GM12878 (cell line): ENCODE measurements around the gene ALDH1A1. TPM values are rescaled to one million over a fixed set of nuclear protein-coding genes. Genes with fewer than 3 reads are reported as not detected.

Source experiments
- ATAC-seq: fragments of 200-7000 bp; cut with Tn5 transposase; 3 replicates; pipeline ENCODE4 v1.9.1; 2020; ENCODE audit warnings: mild to moderate bottlenecking, moderate library complexity
- BruUV-seq: library from RNA; stranded (reverse); fragments of 400-500 nt; replicated peaks from 2 replicates; lab custom pipeline; 2021; lab: Mats Ljungman, UMichigan
- CTCF ChIA-PET: fragments of 300-600 bp; sonication (Branson Sonifier 250); formaldehyde crosslinking; extraction: SDS; loops from one replicate; lab custom pipeline; 2021; ENCODE audit warnings: inconsistent platforms; lab: Yijun Ruan, JAX
- POLR2A ChIA-PET: fragments of 350-600 bp; formaldehyde crosslinking; extraction: SDS; loops from one replicate; lab custom pipeline; 2021; ENCODE audit warnings: inconsistent platforms; lab: Charles Lee
- RAD21 ChIA-PET: fragments of 300-600 bp; sonication (Branson Sonifier 250); formaldehyde crosslinking; loops from one replicate; lab custom pipeline; 2023; ENCODE audit warnings: antibody characterized with exemption; ENCODE audit not compliant: unreplicated experiment; lab: Charles Lee
- SMC1A ChIA-PET: fragments of 300-600 bp; sonication (Branson Sonifier 250); formaldehyde crosslinking; loops from one replicate; lab custom pipeline; 2023; ENCODE audit not compliant: unreplicated experiment, uncharacterized antibody; lab: Charles Lee
- DNase-seq: peaks from one replicate; pipeline ENCODE4 v3.0.0-alpha.2; 2011; ENCODE audit warnings: low read depth, low spot score
- FAIRE-seq: peaks from 3 replicates; lab custom pipeline; 2011; peaks lifted over from hg19 to GRCh38; lab: Jason Lieb, UNC
- H2AFZ ChIP-seq: 2 replicates; pipeline ENCODE4 v1.6.0; 2011; ENCODE audit warnings: low read depth, low read length, control low read depth; ENCODE audit not compliant: control insufficient read depth
- H3K27ac ChIP-seq: 2 replicates; pipeline ENCODE4 v1.5.1; 2011; ENCODE audit warnings: control low read depth; ENCODE audit not compliant: control insufficient read depth, insufficient read depth
- H3K27me3 ChIP-seq, 2 experiments: replicated peaks in 1 of 2; 2 replicates each; pipeline versions ENCODE4 v1.6.0 to v1.6.1; 2011; ENCODE audit warnings: low read length in 1 of 2; ENCODE audit not compliant: control insufficient read depth in 2 of 2, insufficient read depth in 2 of 2
- H3K36me3 ChIP-seq, 2 experiments: 2 replicates each; pipeline ENCODE4 v1.5.1; 2011; ENCODE audit warnings: low read length in 1 of 2; ENCODE audit not compliant: control insufficient read depth in 2 of 2, insufficient read depth in 2 of 2
- H3K4me1 ChIP-seq: 2 replicates; pipeline ENCODE4 v1.6.1; 2011; ENCODE audit warnings: mild to moderate bottlenecking, low read length, moderate library complexity, mixed read lengths; ENCODE audit not compliant: control insufficient read depth, insufficient read depth
- H3K4me2 ChIP-seq: 2 replicates; pipeline ENCODE4 v1.6.0; 2011; ENCODE audit warnings: control low read depth; ENCODE audit not compliant: control insufficient read depth, insufficient read depth
- H3K4me3 ChIP-seq: fragments of 200-600 bp; sonication (generic); 2 replicates; pipeline ENCODE4 v1.5.1; 2016
- H3K79me2 ChIP-seq: 2 replicates; pipeline ENCODE4 v1.6.0; 2011; ENCODE audit warnings: low read length; ENCODE audit not compliant: control insufficient read depth, insufficient read depth
- H3K9ac ChIP-seq: 2 replicates; pipeline ENCODE4 v1.8.0; 2011; ENCODE audit warnings: low read length, control low read depth, mixed read lengths; ENCODE audit not compliant: control insufficient read depth, insufficient read depth
- H3K9me3 ChIP-seq: replicated peaks from 3 replicates; pipeline ENCODE4 v1.5.1; 2011; ENCODE audit warnings: mild to moderate bottlenecking, low read length; ENCODE audit not compliant: control insufficient read depth, insufficient read depth
- H4K20me1 ChIP-seq: 2 replicates; pipeline ENCODE4 v1.6.0; 2011; ENCODE audit not compliant: control insufficient read depth, insufficient read depth
- CHD2 ChIP-seq: IDR thresholded peaks from 2 replicates; pipeline ENCODE4 v1.6.1; 2011; ENCODE audit warnings: low read depth, low read length, improper control_type of control experiment, borderline replicate concordance
- HDAC2 ChIP-seq: fragments of 200-600 bp; sonication (generic); IDR thresholded peaks from 2 replicates; pipeline ENCODE4 v1.6.1; 2017
- NFYB ChIP-seq: IDR thresholded peaks from 2 replicates; pipeline ENCODE4 v1.6.1; 2011; ENCODE audit warnings: low read depth, mild to moderate bottlenecking, low read length, improper control_type of control experiment, moderate library complexity; ENCODE audit not compliant: insufficient read depth
- ZBTB4 ChIP-seq: fragments of 450-650 bp; formaldehyde crosslinking; IDR thresholded peaks from 2 replicates; pipeline ENCODE4 v1.4.0; 2022; ENCODE audit warnings: mild to moderate bottlenecking, moderate library complexity
- in situ Hi-C: fragments of 300-500 bp; cut with MboI; formaldehyde crosslinking; loops from 9 replicates; pipeline ENCODE4 v1.14.3; 2018; ENCODE audit warnings: mixed read lengths
- intact Hi-C: fragments of 100-400 bp; cut with micrococcal nuclease; formaldehyde crosslinking; loops from one replicate; pipeline ENCODE4 v1.14.2; 2022; ENCODE audit not compliant: unreplicated experiment
- polyA plus RNA-seq, 11 experiments: library from polyadenylated mRNA; depleted of rRNA in 4 of 11; unstranded in 6 of 11; stranded (reverse) in 5 of 11; fragments of >200 nt; fragmentation: Nextera tagmentation in 4 of 11; fragmentation: Illumina TruSeq in 1 of 11; extraction: Ambion mirVana in 4 of 11; extraction: Trizol in 1 of 11; gene quantifications; 1 replicate in 1 of 11; 2 replicates in 10 of 11; pipeline versions ENCODE4 v1.2.1 to v1.2.3, GENCODE V29; 2011 to 2016; ENCODE audit warnings: inconsistent platforms in 2 of 11, missing spikeins in 2 of 11, low read depth in 1 of 11
- total RNA-seq, 4 experiments: library from RNA; depleted of rRNA in 3 of 4; stranded (reverse); fragments of >200 nt in 3 of 4; fragmentation: Illumina TruSeq in 1 of 4; extraction: Trizol in 1 of 4; gene quantifications; 2 replicates each; pipeline versions ENCODE4 v1.2.1 to v1.2.3, GENCODE V29; 2013 to 2021
- TF ChIP-seq, protein P1 (sequence below): fragments of 150-350 bp; IDR thresholded peaks from 2 replicates; pipeline ENCODE4 v1.6.1; 2014; ENCODE audit warnings: mild to moderate bottlenecking, low read depth, low read length
- TF ChIP-seq, protein P2 (sequence below): IDR thresholded peaks from 2 replicates; pipeline ENCODE4 v1.6.1; 2011; ENCODE audit warnings: low read depth, low read length, improper control_type of control experiment, borderline replicate concordance
- TF ChIP-seq, protein P3 (sequence below): fragments of 450-650 bp; conservative IDR thresholded peaks from 2 replicates; pipeline ENCODE4 v1.6.1; 2017; ENCODE audit warnings: mild to moderate bottlenecking, moderate library complexity
- TF ChIP-seq, protein P4 (sequence below): IDR thresholded peaks from 2 replicates; pipeline ENCODE4 v1.6.1; 2012; ENCODE audit warnings: improper control_type of control experiment, low read depth, low read length; ENCODE audit not compliant: insufficient replicate concordance
- TF ChIP-seq, protein P5 (sequence below): fragments of 450-650 bp; IDR thresholded peaks from 2 replicates; pipeline ENCODE4 v1.6.1; 2016; ENCODE audit warnings: mild to moderate bottlenecking

ALDH1A1 gene
- total and polyA plus RNA-seq, 10 of the 15 experiments (the other 5 are each of a cell fraction or from before 2014, with no cell fraction given) = 0.03 to 0.54 TPM; not detected in 8

DNA sequence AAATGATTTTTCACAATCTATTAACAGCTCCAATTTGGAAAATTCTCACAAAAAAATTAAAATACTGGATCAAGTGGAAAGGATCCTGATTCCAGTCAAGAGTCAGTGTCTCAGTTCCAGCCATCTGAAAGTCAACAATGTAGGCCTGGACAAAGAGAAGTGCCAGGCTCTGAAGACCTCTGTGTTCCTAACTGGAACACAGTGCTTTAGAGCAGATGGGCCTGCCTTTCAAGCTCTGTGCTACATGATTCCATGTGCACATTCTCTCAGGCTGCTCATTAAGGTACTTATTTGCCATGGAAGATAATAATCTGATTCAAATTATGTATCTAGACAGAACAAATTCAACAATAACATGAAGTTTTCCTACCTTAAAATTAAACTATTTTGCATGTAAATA is 30.2 kb upstream of the ALDH1A1 start:
- no peak for FAIRE-seq
- BruUV-seq = no TSS peak
- TF ChIP-seq, protein P1, sequence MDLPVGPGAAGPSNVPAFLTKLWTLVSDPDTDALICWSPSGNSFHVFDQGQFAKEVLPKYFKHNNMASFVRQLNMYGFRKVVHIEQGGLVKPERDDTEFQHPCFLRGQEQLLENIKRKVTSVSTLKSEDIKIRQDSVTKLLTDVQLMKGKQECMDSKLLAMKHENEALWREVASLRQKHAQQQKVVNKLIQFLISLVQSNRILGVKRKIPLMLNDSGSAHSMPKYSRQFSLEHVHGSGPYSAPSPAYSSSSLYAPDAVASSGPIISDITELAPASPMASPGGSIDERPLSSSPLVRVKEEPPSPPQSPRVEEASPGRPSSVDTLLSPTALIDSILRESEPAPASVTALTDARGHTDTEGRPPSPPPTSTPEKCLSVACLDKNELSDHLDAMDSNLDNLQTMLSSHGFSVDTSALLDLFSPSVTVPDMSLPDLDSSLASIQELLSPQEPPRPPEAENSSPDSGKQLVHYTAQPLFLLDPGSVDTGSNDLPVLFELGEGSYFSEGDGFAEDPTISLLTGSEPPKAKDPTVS = no peak
- TF ChIP-seq HDAC2 = no peak
- TF ChIP-seq, protein P2, sequence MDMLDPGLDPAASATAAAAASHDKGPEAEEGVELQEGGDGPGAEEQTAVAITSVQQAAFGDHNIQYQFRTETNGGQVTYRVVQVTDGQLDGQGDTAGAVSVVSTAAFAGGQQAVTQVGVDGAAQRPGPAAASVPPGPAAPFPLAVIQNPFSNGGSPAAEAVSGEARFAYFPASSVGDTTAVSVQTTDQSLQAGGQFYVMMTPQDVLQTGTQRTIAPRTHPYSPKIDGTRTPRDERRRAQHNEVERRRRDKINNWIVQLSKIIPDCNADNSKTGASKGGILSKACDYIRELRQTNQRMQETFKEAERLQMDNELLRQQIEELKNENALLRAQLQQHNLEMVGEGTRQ = no peak
- TF ChIP-seq ZBTB4 (CRISPR knock-in tag) = no peak
- TF ChIP-seq, protein P3, sequence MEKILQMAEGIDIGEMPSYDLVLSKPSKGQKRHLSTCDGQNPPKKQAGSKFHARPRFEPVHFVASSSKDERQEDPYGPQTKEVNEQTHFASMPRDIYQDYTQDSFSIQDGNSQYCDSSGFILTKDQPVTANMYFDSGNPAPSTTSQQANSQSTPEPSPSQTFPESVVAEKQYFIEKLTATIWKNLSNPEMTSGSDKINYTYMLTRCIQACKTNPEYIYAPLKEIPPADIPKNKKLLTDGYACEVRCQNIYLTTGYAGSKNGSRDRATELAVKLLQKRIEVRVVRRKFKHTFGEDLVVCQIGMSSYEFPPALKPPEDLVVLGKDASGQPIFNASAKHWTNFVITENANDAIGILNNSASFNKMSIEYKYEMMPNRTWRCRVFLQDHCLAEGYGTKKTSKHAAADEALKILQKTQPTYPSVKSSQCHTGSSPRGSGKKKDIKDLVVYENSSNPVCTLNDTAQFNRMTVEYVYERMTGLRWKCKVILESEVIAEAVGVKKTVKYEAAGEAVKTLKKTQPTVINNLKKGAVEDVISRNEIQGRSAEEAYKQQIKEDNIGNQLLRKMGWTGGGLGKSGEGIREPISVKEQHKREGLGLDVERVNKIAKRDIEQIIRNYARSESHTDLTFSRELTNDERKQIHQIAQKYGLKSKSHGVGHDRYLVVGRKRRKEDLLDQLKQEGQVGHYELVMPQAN = no peak
- TF ChIP-seq, protein P4, sequence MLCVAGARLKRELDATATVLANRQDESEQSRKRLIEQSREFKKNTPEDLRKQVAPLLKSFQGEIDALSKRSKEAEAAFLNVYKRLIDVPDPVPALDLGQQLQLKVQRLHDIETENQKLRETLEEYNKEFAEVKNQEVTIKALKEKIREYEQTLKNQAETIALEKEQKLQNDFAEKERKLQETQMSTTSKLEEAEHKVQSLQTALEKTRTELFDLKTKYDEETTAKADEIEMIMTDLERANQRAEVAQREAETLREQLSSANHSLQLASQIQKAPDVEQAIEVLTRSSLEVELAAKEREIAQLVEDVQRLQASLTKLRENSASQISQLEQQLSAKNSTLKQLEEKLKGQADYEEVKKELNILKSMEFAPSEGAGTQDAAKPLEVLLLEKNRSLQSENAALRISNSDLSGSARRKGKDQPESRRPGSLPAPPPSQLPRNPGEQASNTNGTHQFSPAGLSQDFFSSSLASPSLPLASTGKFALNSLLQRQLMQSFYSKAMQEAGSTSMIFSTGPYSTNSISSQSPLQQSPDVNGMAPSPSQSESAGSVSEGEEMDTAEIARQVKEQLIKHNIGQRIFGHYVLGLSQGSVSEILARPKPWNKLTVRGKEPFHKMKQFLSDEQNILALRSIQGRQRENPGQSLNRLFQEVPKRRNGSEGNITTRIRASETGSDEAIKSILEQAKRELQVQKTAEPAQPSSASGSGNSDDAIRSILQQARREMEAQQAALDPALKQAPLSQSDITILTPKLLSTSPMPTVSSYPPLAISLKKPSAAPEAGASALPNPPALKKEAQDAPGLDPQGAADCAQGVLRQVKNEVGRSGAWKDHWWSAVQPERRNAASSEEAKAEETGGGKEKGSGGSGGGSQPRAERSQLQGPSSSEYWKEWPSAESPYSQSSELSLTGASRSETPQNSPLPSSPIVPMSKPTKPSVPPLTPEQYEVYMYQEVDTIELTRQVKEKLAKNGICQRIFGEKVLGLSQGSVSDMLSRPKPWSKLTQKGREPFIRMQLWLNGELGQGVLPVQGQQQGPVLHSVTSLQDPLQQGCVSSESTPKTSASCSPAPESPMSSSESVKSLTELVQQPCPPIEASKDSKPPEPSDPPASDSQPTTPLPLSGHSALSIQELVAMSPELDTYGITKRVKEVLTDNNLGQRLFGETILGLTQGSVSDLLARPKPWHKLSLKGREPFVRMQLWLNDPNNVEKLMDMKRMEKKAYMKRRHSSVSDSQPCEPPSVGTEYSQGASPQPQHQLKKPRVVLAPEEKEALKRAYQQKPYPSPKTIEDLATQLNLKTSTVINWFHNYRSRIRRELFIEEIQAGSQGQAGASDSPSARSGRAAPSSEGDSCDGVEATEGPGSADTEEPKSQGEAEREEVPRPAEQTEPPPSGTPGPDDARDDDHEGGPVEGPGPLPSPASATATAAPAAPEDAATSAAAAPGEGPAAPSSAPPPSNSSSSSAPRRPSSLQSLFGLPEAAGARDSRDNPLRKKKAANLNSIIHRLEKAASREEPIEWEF = no peak
- TF ChIP-seq NFYB = no peak
- TF ChIP-seq, protein P5, sequence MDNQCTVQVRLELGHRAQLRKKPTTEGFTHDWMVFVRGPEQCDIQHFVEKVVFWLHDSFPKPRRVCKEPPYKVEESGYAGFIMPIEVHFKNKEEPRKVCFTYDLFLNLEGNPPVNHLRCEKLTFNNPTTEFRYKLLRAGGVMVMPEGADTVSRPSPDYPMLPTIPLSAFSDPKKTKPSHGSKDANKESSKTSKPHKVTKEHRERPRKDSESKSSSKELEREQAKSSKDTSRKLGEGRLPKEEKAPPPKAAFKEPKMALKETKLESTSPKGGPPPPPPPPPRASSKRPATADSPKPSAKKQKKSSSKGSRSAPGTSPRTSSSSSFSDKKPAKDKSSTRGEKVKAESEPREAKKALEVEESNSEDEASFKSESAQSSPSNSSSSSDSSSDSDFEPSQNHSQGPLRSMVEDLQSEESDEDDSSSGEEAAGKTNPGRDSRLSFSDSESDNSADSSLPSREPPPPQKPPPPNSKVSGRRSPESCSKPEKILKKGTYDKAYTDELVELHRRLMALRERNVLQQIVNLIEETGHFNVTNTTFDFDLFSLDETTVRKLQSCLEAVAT = no peak
- no peak for TF ChIP-seq CHD2

More for the DNA sequence above, 30.2 kb upstream of the ALDH1A1 start:
- intact Hi-C loops = no loop called here
- H2AFZ ChIP-seq = no peak overlapping the region
- in situ Hi-C loops = no loop called here
- no peaks in the 10 kb centered on the region for H3K9me3 ChIP-seq
- H3K36me3 ChIP-seq = no peaks in the 10 kb centered on the region
- no peaks in the 10 kb centered on the region for H3K27me3 ChIP-seq
- H3K27ac ChIP-seq = no peak overlapping the region
- H3K4me2 ChIP-seq = no peak overlapping the region
- ChIA-PET SMC1A (no interaction called here), RAD21 (no interaction called here), POLR2A (no interaction called here), CTCF (no interaction called here)
- H3K4me1 ChIP-seq = no peaks in the 10 kb centered on the region
- H3K9ac ChIP-seq = no peak overlapping the region
- DNase-seq = no peak
- H3K4me3 ChIP-seq = no peak overlapping the region
- no peaks in the 10 kb centered on the region for H3K79me2 ChIP-seq
- no peaks in the 10 kb centered on the region for H4K20me1 ChIP-seq
- no peak for ATAC-seq
